T-cell (primary cell): Measurements from ENCODE around the gene ITPR3. TPM values are rescaled to one million over a fixed set of nuclear protein-coding genes. Genes with fewer than 3 reads are reported as not detected.
A peak's percentile ranks its signal among the peaks of the same experiment; 100 is the strongest.

ENCODE experiments used
- ATAC-seq, 4 experiments: fragments of 200-7000 bp in 3 of 4; fragments of 150-1000 bp in 1 of 4; cut with Tn5 transposase; replicated peaks in 1 of 4; 1 replicate in 3 of 4; 2 replicates in 1 of 4; pipeline ENCODE4 v1.10.0; 2021; ENCODE audit warnings: moderate library complexity in 3 of 4, mild to moderate bottlenecking in 2 of 4, moderate number of reproducible peaks in 1 of 4
- CTCF ChIA-PET, 2 donors: fragments of 300-600 bp; sonication (Branson Sonifier 250); formaldehyde crosslinking; loops; one replicate each; lab custom pipeline; 2022; ENCODE audit warnings: antibody characterized with exemption in 2 of 2; lab: Charles Lee
- POLR2A ChIA-PET, 2 donors: fragments of 300-600 bp; sonication (Branson Sonifier 250); formaldehyde crosslinking; loops; one replicate each; lab custom pipeline; 2022; ENCODE audit warnings: antibody characterized with exemption in 2 of 2; lab: Charles Lee
- DNase-seq, 35 experiments: peaks; one replicate each; pipeline versions ENCODE4 v3.0.0 to v3.0.0-alpha.2; 2013 to 2023
- H3K27ac ChIP-seq: one replicate; pipeline ENCODE4 v1.5.1; 2013; ENCODE audit warnings: low read length
- H3K27me3 ChIP-seq, 2 experiments: replicated peaks in 1 of 2; 1 replicate in 1 of 2; 2 replicates in 1 of 2; pipeline versions ENCODE4 v1.6.1 to v1.7.0; 2013; ENCODE audit warnings: low read length in 1 of 2, mixed read lengths in 1 of 2; ENCODE audit not compliant: control insufficient read depth in 2 of 2, insufficient read depth in 2 of 2; ENCODE audit errors: extremely low read depth in 1 of 2
- H3K36me3 ChIP-seq, 2 donors: 1 replicate in 1 of 2; 2 replicates in 1 of 2; pipeline versions ENCODE4 v1.6.1 to v1.7.0; 2013; ENCODE audit warnings: low read length in 1 of 2; ENCODE audit not compliant: control insufficient read depth in 2 of 2, insufficient read depth in 1 of 2; ENCODE audit errors: extremely low read depth in 1 of 2
- H3K4me1 ChIP-seq, 2 experiments: 1 replicate in 1 of 2; 2 replicates in 1 of 2; pipeline versions ENCODE4 v1.6.1 to v1.7.0; 2013; ENCODE audit warnings: low read length in 2 of 2, mixed read lengths in 1 of 2; ENCODE audit not compliant: insufficient read depth in 2 of 2, control insufficient read depth in 1 of 2; ENCODE audit errors: extremely low read depth in 1 of 2
- H3K4me3 ChIP-seq, 2 donors: 1 replicate in 1 of 2; 2 replicates in 1 of 2; pipeline versions ENCODE4 v1.5.1 to v1.7.0; 2013; ENCODE audit warnings: mild to moderate bottlenecking in 2 of 2, low read length in 1 of 2, moderate library complexity in 1 of 2; ENCODE audit not compliant: control insufficient read depth in 1 of 2; ENCODE audit errors: extremely low read depth in 1 of 2
- H3K9me3 ChIP-seq: 2 replicates; pipeline ENCODE4 v1.7.0; 2013
- H3K27ac Mint-ChIP-seq, 2 donors: one replicate each; pipeline ENCODE4 v1.8.0; 2020 to 2021; ENCODE audit warnings: mild to moderate bottlenecking in 2 of 2, mixed read lengths in 2 of 2
- H3K27me3 Mint-ChIP-seq, 2 donors: one replicate each; pipeline ENCODE4 v1.8.0; 2021 to 2022; ENCODE audit warnings: mixed read lengths in 2 of 2
- H3K36me3 Mint-ChIP-seq: one replicate; pipeline ENCODE4 v1.8.0; 2021; ENCODE audit warnings: mixed read lengths
- H3K4me1 Mint-ChIP-seq, 3 donors: one replicate each; pipeline ENCODE4 v1.8.0; 2020 to 2022; ENCODE audit warnings: mixed read lengths in 3 of 3, mild to moderate bottlenecking in 1 of 3
- H3K4me3 Mint-ChIP-seq, 3 donors: one replicate each; pipeline ENCODE4 v1.8.0; 2020 to 2022; ENCODE audit warnings: mild to moderate bottlenecking in 3 of 3, mixed read lengths in 3 of 3, moderate library complexity in 3 of 3
- H3K9me3 Mint-ChIP-seq, 3 donors: one replicate each; pipeline ENCODE4 v1.8.0; 2020 to 2022; ENCODE audit warnings: mixed read lengths in 3 of 3
- WGBS: methylation state at CpG from one replicate; pipeline ENCODE4 v1.1.5; 2013; ENCODE audit warnings: missing lambda C conversion rate; ENCODE audit not compliant: insufficient coverage; 5-methylcytosine and 5-hydroxymethylcytosine counted together
- total RNA-seq, 35 experiments: library from RNA in 6 of 35; stranded (reverse) in 6 of 35; fragments of 120-200 nt in 1 of 35; gene quantifications; one replicate each; pipeline versions ENCODE4 v1.2.1 to v1.2.4 and lab custom pipeline; 2013 to 2026

ITPR3 gene
- total RNA-seq, 5 donors from 2014 or later (not counting 1 experiment from before 2014, with no cell fraction given) = 49.2 to 63.6 (median 62.4) TPM

DNA sequence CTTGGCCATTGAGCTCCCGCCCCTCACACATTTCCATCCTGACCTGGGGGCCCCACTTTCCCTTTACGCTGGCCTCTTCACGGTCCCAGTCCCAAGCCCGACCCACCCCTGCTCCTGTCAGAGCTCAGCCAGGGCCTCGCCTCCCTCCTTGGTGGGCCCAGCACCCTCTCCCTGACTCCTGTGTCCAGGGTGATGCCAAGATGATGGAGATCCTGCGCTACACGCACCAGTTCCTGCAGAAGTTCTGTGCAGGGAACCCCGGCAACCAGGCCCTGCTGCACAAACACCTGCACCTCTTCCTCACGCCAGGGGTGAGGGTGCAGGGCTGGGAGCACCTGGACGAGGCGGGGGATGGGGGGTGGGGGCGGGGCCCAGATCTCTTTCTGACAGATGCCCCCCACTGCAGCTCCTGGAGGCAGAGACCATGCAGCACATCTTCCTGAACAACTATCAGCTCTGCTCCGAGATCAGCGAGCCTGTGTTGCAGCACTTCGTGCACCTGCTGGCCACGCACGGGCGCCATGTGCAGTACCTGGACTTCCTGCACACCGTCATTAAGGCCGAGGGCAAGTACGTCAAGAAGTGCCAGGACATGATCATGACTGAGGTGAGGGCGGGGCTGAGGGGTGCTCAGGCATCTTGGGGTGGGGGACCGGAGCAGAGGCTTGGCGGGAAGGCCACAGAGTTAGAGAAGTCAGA is 57.3 kb downstream of the ITPR3 start:
- peak overlapping the region in 1 of 2 donors; percentile 52 for H3K27ac Mint-ChIP-seq
- DNase-seq = no peak
- ChIA-PET POLR2A (interaction anchor here in 1 of 2 donors (0.5 kb wide), 1 partner anchor 142 kb away, joined by 4 read pairs; no protein-coding TSS in a partner anchor), CTCF (no interaction called here)
- H3K9me3 Mint-ChIP-seq = no peaks in the 10 kb centered on the region
- H3K27me3 Mint-ChIP-seq = no peaks in the 10 kb centered on the region
- H3K4me1 Mint-ChIP-seq = peaks cover 0 to 15% (median 10%) of the 10 kb centered on the region in 3 donors
- H3K4me3 Mint-ChIP-seq = no peak overlapping the region
- Histone ChIP-seq H3K27me3 (no peaks in the 10 kb centered on the region), H3K4me3 (no peak overlapping the region), H3K36me3 (peaks cover 31 to 88% of the 10 kb centered on the region in 2 donors), H3K9me3 (no peaks in the 10 kb centered on the region), H3K4me1 (peaks cover 4 to 12% of the 10 kb centered on the region in 2 experiments), H3K27ac (no peak overlapping the region)
- ATAC-seq = no peak
- WGBS = 97% methylated on average over 17 of the region's 24 CpGs
- peaks cover 62% of the 10 kb centered on the region for H3K36me3 Mint-ChIP-seq

DNA sequence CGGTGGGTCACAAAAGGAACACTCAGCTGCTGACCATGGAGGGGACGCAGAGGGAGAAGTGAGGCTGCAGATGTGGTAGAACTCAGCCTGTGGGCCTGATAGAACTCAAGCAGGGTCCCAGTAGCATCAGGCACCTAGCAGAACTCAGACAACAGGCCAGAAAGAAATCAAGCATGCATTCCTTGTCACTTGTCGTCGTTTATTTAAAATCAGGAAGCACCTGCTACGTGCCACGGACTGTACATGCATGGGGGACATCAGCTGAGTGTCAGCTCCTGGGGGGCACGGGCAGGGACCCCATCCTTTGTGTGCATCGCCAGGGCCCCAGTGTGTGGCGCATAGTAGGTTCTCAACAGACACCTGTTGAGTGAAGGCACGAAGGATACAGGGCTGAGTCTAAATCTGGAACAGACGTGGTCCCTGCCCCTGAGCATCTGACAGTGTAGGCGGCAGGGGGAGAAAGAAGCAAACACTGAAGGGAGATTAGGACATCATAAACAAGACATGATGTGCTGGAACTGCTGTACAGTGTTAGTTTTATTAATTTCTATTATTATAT is 57.9 kb downstream of the ITPR3 start:
- Mint-ChIP-seq H3K36me3 (peaks cover 63% of the 10 kb centered on the region), H3K9me3 (no peaks in the 10 kb centered on the region), H3K27ac (peak overlapping the region in 1 of 2 donors; percentile 52), H3K4me1 (peaks cover 0 to 20% (median 10%) of the 10 kb centered on the region in 3 donors), H3K4me3 (no peak overlapping the region), H3K27me3 (no peaks in the 10 kb centered on the region)
- H3K4me3 ChIP-seq = no peak overlapping the region
- POLR2A ChIA-PET = no interaction called here
- no peaks in the 10 kb centered on the region for H3K9me3 ChIP-seq
- WGBS = 90% methylated on average over 11 of the region's 12 CpGs
- CTCF ChIA-PET = no interaction called here
- peaks cover 4 to 15% of the 10 kb centered on the region in 2 experiments for H3K4me1 ChIP-seq
- no peak overlapping the region for H3K27ac ChIP-seq
- H3K27me3 ChIP-seq = no peaks in the 10 kb centered on the region
- ATAC-seq (no peak), DNase-seq (no peak)
- H3K36me3 ChIP-seq = peaks cover 26 to 88% of the 10 kb centered on the region in 2 donors

DNA sequence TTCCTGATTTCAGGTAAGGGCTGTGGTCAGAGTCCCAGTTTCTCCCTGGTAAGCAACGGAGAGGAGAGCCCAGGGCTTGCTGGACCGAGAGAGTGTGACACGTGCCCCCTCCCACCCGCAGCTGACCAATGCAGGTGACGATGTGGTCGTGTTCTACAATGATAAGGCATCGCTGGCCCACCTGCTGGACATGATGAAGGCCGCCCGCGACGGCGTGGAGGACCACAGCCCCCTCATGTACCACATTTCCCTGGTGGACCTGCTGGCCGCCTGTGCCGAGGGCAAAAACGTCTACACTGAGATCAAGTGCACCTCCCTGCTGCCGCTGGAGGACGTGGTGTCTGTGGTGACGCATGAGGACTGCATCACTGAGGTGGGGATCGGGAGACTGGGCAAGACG is 58.6 kb downstream of the ITPR3 start:
- ChIA-PET CTCF (no interaction called here), POLR2A (no interaction called here)
- peaks cover 0 to 20% (median 10%) of the 10 kb centered on the region in 3 donors for H3K4me1 Mint-ChIP-seq
- Histone ChIP-seq H3K36me3 (peaks cover 22 to 89% of the 10 kb centered on the region in 2 donors), H3K27ac (no peak overlapping the region), H3K4me3 (no peak overlapping the region), H3K9me3 (no peaks in the 10 kb centered on the region), H3K4me1 (peaks cover 4 to 15% of the 10 kb centered on the region in 2 experiments), H3K27me3 (no peaks in the 10 kb centered on the region)
- H3K36me3 Mint-ChIP-seq = peaks cover 65% of the 10 kb centered on the region
- H3K9me3 Mint-ChIP-seq = no peaks in the 10 kb centered on the region
- no peak for DNase-seq
- no peak overlapping the region for H3K4me3 Mint-ChIP-seq
- H3K27me3 Mint-ChIP-seq = no peaks in the 10 kb centered on the region
- 94% methylated on average over 18 of the region's 20 CpGs for WGBS
- H3K27ac Mint-ChIP-seq = no peak overlapping the region
- ATAC-seq = no peak

DNA sequence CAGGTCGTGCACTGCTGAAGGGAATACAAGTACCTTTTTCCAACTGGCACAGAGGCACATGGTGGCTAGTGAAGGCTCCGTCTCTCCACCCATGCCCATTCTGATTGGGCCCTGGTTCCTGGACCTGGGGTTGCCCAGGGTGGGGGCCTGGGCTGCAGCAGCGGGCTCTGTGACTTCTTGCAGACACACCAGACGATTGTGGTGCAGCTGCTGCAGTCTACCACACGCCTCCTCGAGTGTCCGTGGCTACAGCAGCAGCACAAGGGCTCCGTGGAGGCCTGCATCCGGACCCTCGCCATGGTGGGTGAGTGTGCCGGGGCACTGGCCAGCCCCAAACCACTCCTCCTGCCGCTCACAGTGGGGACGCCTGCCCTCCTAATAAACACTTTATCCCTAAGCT is 61.2 kb downstream of the ITPR3 start:
- Histone ChIP-seq H3K27me3 (no peaks in the 10 kb centered on the region), H3K36me3 (peaks cover 14 to 92% of the 10 kb centered on the region in 2 donors), H3K4me3 (no peak overlapping the region), H3K9me3 (no peaks in the 10 kb centered on the region), H3K27ac (no peak overlapping the region), H3K4me1 (peaks cover 4 to 15% of the 10 kb centered on the region in 2 experiments)
- Mint-ChIP-seq H3K27ac (peak overlapping the region; percentile 50 to 82), H3K27me3 (no peaks in the 10 kb centered on the region), H3K36me3 (peaks cover 66% of the 10 kb centered on the region), H3K4me3 (no peak overlapping the region), H3K9me3 (no peaks in the 10 kb centered on the region), H3K4me1 (peaks cover 0 to 20% (median 10%) of the 10 kb centered on the region in 3 donors)
- POLR2A ChIA-PET = no interaction called here
- ATAC-seq (no peak), DNase-seq (no peak)
- 96% methylated on average over 13 of the region's 13 CpGs for WGBS
- CTCF ChIA-PET = no interaction called here

DNA sequence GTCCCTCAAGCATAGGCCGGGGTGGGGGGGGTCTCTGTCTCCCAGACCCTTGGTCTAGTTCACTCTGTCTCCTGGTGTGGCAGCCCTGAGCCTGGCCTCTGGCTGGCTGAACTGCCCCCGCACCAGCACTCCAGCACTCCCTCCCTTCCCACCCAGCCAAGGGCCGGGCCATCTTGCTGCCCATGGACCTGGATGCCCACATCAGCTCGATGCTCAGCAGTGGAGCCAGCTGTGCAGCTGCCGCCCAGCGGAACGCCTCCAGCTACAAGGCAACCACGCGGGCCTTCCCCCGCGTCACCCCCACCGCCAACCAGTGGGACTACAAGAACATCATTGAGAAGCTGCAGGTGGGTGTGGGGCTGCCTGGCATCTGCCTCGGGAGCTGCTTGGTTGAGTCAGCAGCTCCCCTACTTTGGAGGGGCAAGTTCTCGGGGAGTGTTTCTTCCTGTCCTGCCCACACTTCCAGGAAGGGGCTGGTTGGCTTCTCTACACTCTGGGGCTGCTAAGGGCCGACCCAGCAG is 62.0 kb downstream of the ITPR3 start:
- H3K27me3 Mint-ChIP-seq = no peaks in the 10 kb centered on the region
- H3K4me1 Mint-ChIP-seq = peaks cover 0 to 18% (median 10%) of the 10 kb centered on the region in 3 donors
- no peak overlapping the region for H3K4me3 Mint-ChIP-seq
- Histone ChIP-seq H3K4me1 (peaks cover 4 to 15% of the 10 kb centered on the region in 2 experiments), H3K27ac (peak overlapping the region; percentile 23), H3K4me3 (no peak overlapping the region), H3K36me3 (peaks cover 14 to 93% of the 10 kb centered on the region in 2 donors), H3K9me3 (no peaks in the 10 kb centered on the region), H3K27me3 (no peaks in the 10 kb centered on the region)
- peaks cover 59% of the 10 kb centered on the region for H3K36me3 Mint-ChIP-seq
- ATAC-seq (peak; percentile 50 to 71 (median 56)), DNase-seq (peak in 21 of 35 experiments; percentile 6 to 53 (median 26))
- CTCF ChIA-PET = interaction anchor here in 1 of 2 donors (0.6 kb wide), 1 partner anchor 47 kb away, joined by 3 read pairs; no protein-coding TSS in a partner anchor
- POLR2A ChIA-PET = no interaction called here
- H3K27ac Mint-ChIP-seq = peak overlapping the region; percentile 81 to 82
- no peaks in the 10 kb centered on the region for H3K9me3 Mint-ChIP-seq
- 73% methylated on average over 12 of the region's 15 CpGs for WGBS

GRCh38 chr6:33683576-33684427 is 62.7 kb downstream of the ITPR3 start:
- peaks cover 0 to 18% (median 10%) of the 10 kb centered on the region in 3 donors for H3K4me1 Mint-ChIP-seq
- H3K9me3 Mint-ChIP-seq = no peaks in the 10 kb centered on the region
- ATAC-seq (peak in 2 of 4 experiments; percentile 9 to 12), DNase-seq (no peak)
- H3K4me3 Mint-ChIP-seq = no peak overlapping the region
- H3K4me3 ChIP-seq = no peak overlapping the region
- H3K27ac ChIP-seq = peak overlapping the region; percentile 1
- H3K36me3 ChIP-seq = peaks cover 15 to 95% of the 10 kb centered on the region in 2 donors
- H3K36me3 Mint-ChIP-seq = peaks cover 59% of the 10 kb centered on the region
- H3K27me3 ChIP-seq = no peaks in the 10 kb centered on the region
- H3K27me3 Mint-ChIP-seq = no peaks in the 10 kb centered on the region
- H3K27ac Mint-ChIP-seq = peak overlapping the region; percentile 81 to 82
- 90% methylated on average over 13 of the region's 19 CpGs for WGBS
- no peaks in the 10 kb centered on the region for H3K9me3 ChIP-seq
- CTCF ChIA-PET = no interaction called here
- H3K4me1 ChIP-seq = peaks cover 4 to 15% of the 10 kb centered on the region in 2 experiments
- POLR2A ChIA-PET = no interaction called here
